A549 treated with CpdA at 1 μM for 4 hours (cell line): ENCODE measurements around the gene CHRNB1. TPM values are rescaled to one million over a fixed set of nuclear protein-coding genes. Genes with fewer than 3 reads are reported as not detected.

Experiments used
- total RNA-seq: library from RNA; stranded (reverse); fragments of 200-300 nt; extraction: Qiagen RNA extraction; gene quantifications from 5 replicates; pipeline ENCODE4 v1.2.3, GENCODE V29; 2022; ENCODE audit warnings: low read depth

CHRNB1 gene, protein sequence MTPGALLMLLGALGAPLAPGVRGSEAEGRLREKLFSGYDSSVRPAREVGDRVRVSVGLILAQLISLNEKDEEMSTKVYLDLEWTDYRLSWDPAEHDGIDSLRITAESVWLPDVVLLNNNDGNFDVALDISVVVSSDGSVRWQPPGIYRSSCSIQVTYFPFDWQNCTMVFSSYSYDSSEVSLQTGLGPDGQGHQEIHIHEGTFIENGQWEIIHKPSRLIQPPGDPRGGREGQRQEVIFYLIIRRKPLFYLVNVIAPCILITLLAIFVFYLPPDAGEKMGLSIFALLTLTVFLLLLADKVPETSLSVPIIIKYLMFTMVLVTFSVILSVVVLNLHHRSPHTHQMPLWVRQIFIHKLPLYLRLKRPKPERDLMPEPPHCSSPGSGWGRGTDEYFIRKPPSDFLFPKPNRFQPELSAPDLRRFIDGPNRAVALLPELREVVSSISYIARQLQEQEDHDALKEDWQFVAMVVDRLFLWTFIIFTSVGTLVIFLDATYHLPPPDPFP
- 4.7 to 7.6 TPM (median 7.2 TPM) in 5 replicates for total RNA-seq

GRCh38 chr17:7444682-7445618 is at the start of gene CHRNB1:
TSS of gene CHRNB1 (plus strand) at chr17:7445061. CDS start at chr17:7445128, 67 bp downstream.

DNA sequence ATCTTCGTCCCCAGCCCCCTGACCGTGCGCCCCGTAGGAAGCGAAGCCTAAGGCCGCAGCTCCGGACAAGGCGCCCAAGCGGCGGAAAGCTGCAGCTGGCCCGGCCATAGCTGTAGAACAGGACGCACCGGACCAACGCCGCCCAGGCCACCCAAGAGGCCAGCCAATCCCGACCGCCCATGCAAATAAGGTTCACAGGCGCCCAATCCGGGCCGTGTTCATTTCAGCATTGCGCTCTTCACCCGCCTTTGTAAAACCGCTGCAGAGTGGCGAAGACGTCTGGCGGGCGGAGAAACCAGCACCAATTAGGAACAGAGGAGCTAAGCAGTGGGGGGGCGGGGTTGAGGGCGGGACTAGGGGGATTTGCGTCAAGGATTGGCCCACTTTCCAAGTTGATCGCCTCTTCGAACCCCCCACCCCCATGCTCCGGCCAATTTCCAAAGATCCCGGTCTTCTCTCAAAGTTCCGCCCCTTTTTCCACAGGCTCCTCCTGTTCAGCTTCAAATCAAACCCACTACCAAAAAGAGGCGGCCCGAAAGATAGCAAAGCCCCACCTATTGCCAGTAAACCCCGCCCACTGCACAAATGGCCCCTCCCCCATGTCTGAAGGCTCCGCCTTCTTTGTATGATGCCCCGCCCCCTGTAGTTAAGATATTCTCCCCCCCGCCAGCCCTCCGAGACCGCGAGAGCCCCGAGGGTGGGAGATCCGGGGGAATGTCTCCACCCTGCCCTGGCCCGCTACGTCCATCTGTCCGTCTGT is 40.7 kb upstream of the CHRNB1 start, which contains the start of gene TMEM256:
Gene TMEM256 (minus strand): TSS at position 121 of the 760 bp plus-strand sequence. CDS start 13 bp downstream, at position 108.

GRCh38 chr17:7407485-7408251 is 37.2 kb upstream of the CHRNB1 start, which contains the start of gene NLGN2:
TSS of gene NLGN2 (plus strand) at chr17:7407845. CDS start at chr17:7408256, 411 bp downstream.

DNA sequence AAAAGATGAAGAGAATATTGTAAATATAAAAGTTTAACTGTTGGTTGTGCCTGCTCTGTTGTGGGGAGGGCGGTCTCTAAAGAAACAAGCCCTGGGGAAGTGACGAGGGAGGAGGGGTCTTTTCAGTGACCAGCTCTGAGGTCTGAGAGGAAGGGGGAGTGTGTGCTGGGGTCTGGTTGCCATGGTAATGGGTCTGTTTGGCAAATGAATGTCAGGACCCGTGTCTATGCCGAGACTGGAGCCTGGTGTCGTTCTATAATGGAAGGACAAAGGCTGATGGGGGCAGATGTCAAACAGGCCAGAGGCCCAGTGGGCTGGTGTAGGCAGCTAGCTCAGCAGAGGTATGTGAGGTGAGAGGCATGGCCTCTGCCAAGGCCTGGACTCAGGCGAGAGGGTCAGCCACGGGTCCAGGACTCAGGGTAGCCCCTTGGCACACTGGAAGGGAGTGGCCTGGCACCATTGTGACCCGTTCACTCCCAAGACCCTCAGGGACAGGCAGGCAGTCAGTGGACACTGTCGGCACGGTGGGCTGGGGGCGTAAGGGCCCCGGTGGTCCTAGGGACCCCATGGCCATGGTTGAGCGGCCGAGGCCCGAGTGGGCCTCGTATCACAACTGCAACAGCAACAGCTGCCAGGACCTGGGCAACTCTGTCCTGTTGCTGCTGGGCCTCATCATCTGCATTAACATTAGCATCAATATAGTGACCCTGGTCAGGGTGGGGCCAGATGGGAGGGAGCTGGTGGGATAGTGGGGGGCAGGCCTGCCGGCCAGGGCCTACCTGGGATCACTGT is 24.8 kb upstream of the CHRNB1 start, which contains the start of gene SPEM1:
Gene SPEM1 (plus strand): TSS at position 506 of the 792 bp plus-strand sequence. CDS start 61 bp downstream, at position 567.

GRCh38 chr17:7425316-7425715 is 19.5 kb upstream of the CHRNB1 start, which contains the start of gene SPEM2:
TSS of gene SPEM2 (plus strand) at chr17:7425616. CDS start at chr17:7425689, 73 bp downstream.

DNA sequence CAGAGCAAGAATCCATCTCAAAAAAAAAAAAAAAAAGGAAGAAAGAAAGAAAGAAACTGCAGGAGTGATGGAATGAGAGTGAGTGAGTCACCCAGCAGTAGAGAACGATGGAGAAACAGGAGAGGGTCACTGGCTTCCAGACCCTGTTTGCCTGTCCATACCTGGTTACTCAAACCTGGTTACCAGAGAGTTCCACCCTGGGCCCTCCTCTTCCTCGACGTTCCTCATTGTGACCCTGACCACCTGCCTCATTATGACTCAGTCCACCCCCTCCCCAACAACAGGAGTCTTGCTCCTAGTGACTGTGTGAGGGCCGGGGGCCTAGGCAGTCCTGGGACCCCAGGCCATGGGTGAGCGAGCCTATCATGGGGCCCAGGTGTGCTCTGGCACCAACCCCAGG is 16.3 kb upstream of the CHRNB1 start, which contains the start of gene SPEM3:
Gene SPEM3 (plus strand): TSS at position 301 of the 400 bp plus-strand sequence. CDS start 46 bp downstream, at position 347.

GRCh38 chr17:7439462-7440112 is 5.3 kb upstream of the CHRNB1 start, which contains the start of gene FGF11:
TSS of gene FGF11 (plus strand) at chr17:7439512. CDS start at chr17:7439621, 109 bp downstream.

GRCh38 chr17:7479213-7480088 is 34.6 kb downstream of the CHRNB1 start, which contains the start of gene ZBTB4:
TSS of gene ZBTB4 (minus strand) at chr17:7479631. CDS start at chr17:7466801, 12,830 bp downstream.

DNA sequence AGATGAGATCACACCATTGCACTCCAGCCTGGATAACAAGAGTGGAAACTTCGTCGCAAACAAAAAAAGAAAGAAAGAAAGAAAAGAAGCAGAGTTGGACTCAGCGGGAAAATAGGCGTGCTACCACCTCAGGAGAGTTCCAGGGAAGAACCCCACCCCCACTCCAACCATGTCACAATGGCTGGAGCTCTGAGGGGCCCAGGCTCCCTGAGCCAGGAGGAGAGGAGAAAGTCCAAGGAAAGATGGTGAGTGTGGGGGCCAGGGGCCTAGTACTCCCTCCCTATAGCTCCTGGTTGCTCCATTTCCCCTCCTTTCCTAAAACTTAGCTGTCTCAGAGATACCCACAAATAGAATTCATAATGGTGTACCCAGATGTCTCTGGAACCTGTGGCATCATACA is 36.4 kb downstream of the CHRNB1 start, which contains the start of gene SLC35G6:
Gene SLC35G6 (plus strand): TSS at position 172 of the 400 bp plus-strand sequence. CDS start 71 bp downstream, at position 243.

DNA sequence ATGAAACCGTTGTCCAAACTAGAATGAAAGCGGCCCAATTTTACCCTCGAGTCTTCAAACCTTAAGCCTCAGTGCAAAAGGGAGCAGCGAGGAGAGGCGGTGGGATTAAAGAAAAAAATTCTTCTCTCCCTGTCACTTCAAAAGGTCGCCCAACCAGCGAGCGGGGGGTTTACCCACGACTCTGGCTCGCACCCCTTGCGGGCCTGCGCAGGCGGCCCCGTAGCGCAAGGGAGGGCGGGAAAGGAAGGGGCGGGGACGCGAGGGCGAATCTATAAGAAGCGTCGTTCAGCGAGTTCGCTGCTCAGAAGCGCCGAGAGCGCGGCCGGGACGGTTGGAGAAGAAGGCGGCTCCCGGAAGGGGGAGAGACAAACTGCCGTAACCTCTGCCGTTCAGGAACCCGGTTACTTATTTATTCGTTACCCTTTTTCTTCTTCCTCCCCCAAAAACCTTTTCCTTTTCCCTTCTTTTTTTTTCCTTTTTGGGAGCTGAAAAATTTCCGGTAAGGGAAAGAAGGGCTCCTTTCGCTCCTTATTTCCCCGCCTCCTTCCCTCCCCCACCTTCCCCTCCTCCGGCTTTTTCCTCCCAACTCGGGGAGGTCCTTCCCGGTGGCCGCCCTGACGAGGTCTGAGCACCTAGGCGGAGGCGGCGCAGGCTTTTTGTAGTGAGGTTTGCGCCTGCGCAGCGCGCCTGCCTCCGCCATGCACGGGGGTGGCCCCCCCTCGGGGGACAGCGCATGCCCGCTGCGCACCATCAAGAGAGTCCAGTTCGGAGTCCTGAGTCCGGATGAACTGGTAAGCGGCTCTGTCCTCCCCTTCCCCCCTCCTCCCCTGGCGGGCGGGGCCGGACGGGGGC is 39.4 kb downstream of the CHRNB1 start, which contains the start of gene POLR2A:
Gene POLR2A (plus strand): TSS at position 300 of the 852 bp plus-strand sequence.

Other genes with a start within 250 kb of the CHRNB1 start
- 7.9 to 9.6 TPM (median 8.9 TPM) in 5 replicates for gene DLG4, start 225.2 kb upstream of the CHRNB1 start, total RNA-seq
- gene ACADVL, start 225.1 kb upstream of the CHRNB1 start, total RNA-seq = 353 to 465 TPM (median 434 TPM) in 5 replicates
- gene DVL2, start 210.5 kb upstream of the CHRNB1 start, total RNA-seq = 28.0 to 42.0 TPM (median 34.1 TPM) in 5 replicates
- gene PHF23, start 205.6 kb upstream of the CHRNB1 start, total RNA-seq = 83.9 to 111 TPM (median 93.1 TPM) in 5 replicates
- 651 to 801 TPM (median 727 TPM) in 5 replicates for gene GABARAP, start 202.6 kb upstream of the CHRNB1 start, total RNA-seq
- gene CTDNEP1, start 193.3 kb upstream of the CHRNB1 start, total RNA-seq = 214 to 254 TPM (median 242 TPM) in 5 replicates
- 117 to 137 TPM (median 127 TPM) in 5 replicates for gene ELP5, start 192.8 kb upstream of the CHRNB1 start, total RNA-seq
- 0.54 to 0.90 TPM (median 0.62 TPM) in 5 replicates for gene CLDN7, start 182.6 kb upstream of the CHRNB1 start, total RNA-seq
- gene SLC2A4, start 163.3 kb upstream of the CHRNB1 start, total RNA-seq = 0.13 to 0.29 TPM (median 0.24 TPM) in 5 replicates
- gene YBX2, start 150.4 kb upstream of the CHRNB1 start, total RNA-seq = 0.45 to 0.97 TPM (median 0.60 TPM) in 4 of 5 replicates, not detected in the other
- gene EIF5A, start 137.4 kb upstream of the CHRNB1 start, total RNA-seq = 1,623 to 1,819 TPM (median 1,736 TPM) in 5 replicates
- gene GPS2, start 129.7 kb upstream of the CHRNB1 start, total RNA-seq = 91.6 to 105 TPM (median 99.8 TPM) in 5 replicates
- gene NEURL4, start 115.7 kb upstream of the CHRNB1 start, total RNA-seq = 24.3 to 33.5 TPM (median 29.7 TPM) in 5 replicates
- gene ACAP1, start 108.5 kb upstream of the CHRNB1 start, total RNA-seq = 1.9 to 7.2 TPM (median 3.1 TPM) in 5 replicates
- gene KCTD11, start 92.9 kb upstream of the CHRNB1 start, total RNA-seq = 11.9 to 16.4 TPM (median 13.3 TPM) in 5 replicates
- gene TMEM95, start 89.9 kb upstream of the CHRNB1 start, total RNA-seq = not detected in 5 replicates
- 1.5 to 2.4 TPM (median 1.8 TPM) in 5 replicates for gene TNK1, start 64.0 kb upstream of the CHRNB1 start, total RNA-seq
- gene PLSCR3, start 50.5 kb upstream of the CHRNB1 start, total RNA-seq = 36.7 to 43.5 TPM (median 37.7 TPM) in 5 replicates
- gene TMEM256, start 41.0 kb upstream of the CHRNB1 start, total RNA-seq = 181 to 224 TPM (median 197 TPM) in 5 replicates
- gene NLGN2, start 37.2 kb upstream of the CHRNB1 start, total RNA-seq = 14.2 to 20.2 TPM (median 17.0 TPM) in 5 replicates
- gene SPEM1, start 24.7 kb upstream of the CHRNB1 start, total RNA-seq = 0.09 TPM in 1 of 5 replicates, not detected in the others
- gene SPEM2, start 19.4 kb upstream of the CHRNB1 start, total RNA-seq = 0.10 to 0.14 TPM in 2 of 5 replicates, not detected in the others
- 0.01 to 0.04 TPM in 2 of 5 replicates, not detected in the others for gene SPEM3, start 16.2 kb upstream of the CHRNB1 start, total RNA-seq
- gene TMEM102, start 9.6 kb upstream of the CHRNB1 start, total RNA-seq = 9.6 to 14.5 TPM (median 13.1 TPM) in 5 replicates
- gene FGF11, start 5.5 kb upstream of the CHRNB1 start, total RNA-seq = 0.99 to 1.4 TPM (median 1.4 TPM) in 5 replicates
- 20.0 to 25.5 TPM (median 23.1 TPM) in 5 replicates for gene ZBTB4, start 34.6 kb downstream of the CHRNB1 start, total RNA-seq
- not detected in 5 replicates for gene SLC35G6, start 36.4 kb downstream of the CHRNB1 start, total RNA-seq
- 74.3 to 88.3 TPM (median 80.0 TPM) in 5 replicates for gene POLR2A, start 39.3 kb downstream of the CHRNB1 start, total RNA-seq
- 9.6 to 13.5 TPM (median 10.4 TPM) in 5 replicates for gene TNFSF12, start 104.0 kb downstream of the CHRNB1 start, total RNA-seq
- 0.61 to 1.9 TPM (median 1.3 TPM) in 5 replicates for gene TNFSF13, start 113.7 kb downstream of the CHRNB1 start, total RNA-seq
- gene SENP3, start 116.9 kb downstream of the CHRNB1 start, total RNA-seq = 94.4 to 114 TPM (median 102 TPM) in 5 replicates
- 34.0 to 42.9 TPM (median 36.5 TPM) in 5 replicates for gene CD68, start 134.6 kb downstream of the CHRNB1 start, total RNA-seq
- 116 to 133 TPM (median 120 TPM) in 5 replicates for gene MPDU1, start 138.8 kb downstream of the CHRNB1 start, total RNA-seq
- 0.22 to 0.72 TPM (median 0.37 TPM) in 5 replicates for gene SOX15, start 145.0 kb downstream of the CHRNB1 start, total RNA-seq
- 54.7 to 68.2 TPM (median 61.0 TPM) in 5 replicates for gene FXR2, start 169.8 kb downstream of the CHRNB1 start, total RNA-seq
- gene SAT2, start 182.8 kb downstream of the CHRNB1 start, total RNA-seq = 81.2 to 99.2 TPM (median 91.7 TPM) in 5 replicates
- 0.68 to 1.0 TPM (median 0.73 TPM) in 5 replicates for gene SHBG, start 185.1 kb downstream of the CHRNB1 start, total RNA-seq
- 0.16 to 0.33 TPM (median 0.26 TPM) in 4 of 5 replicates, not detected in the other for gene ATP1B2, start 205.9 kb downstream of the CHRNB1 start, total RNA-seq
- gene TP53, start 242.4 kb downstream of the CHRNB1 start, total RNA-seq = 48.7 to 61.6 TPM (median 55.2 TPM) in 5 replicates
- 33.9 to 50.3 TPM (median 47.7 TPM) in 5 replicates for gene WRAP53, start 243.4 kb downstream of the CHRNB1 start, total RNA-seq